ENCODE results near the gene MS4A15.

DNA sequence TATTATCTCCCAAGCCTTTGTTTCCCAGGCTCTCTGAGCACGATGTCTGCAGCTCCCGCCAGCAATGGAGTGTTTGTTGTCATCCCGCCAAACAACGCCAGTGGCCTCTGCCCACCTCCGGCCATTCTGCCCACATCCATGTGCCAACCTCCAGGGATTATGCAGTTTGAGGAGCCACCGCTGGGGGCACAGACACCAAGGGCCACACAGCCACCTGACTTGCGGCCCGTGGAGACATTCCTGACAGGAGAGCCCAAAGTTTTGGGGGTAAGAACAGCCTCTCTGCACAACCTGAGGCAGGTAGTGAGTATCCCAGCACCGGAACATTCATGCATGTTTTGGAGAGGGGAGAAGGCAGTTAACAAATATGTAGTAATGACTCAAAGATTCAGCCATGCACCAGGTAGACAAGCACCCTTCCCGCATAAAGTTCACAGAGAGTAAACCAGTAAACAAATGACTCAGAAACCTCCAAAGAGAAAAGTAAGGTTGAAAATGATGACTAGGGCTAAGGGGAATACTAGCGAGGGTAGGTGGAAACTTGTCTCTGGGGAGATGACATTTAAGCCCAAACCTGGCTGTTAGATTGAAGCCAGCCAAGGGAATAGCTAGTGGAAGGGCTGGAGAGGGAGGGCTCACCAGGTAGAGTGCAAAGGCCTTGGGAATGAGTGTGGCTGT lies 7.2 kb downstream of the MS4A15 start:
- TF ChIP-seq CTCF (IDR thresholded peaks at IDR 0.05) (no peak), POLR2A (IDR thresholded peaks at IDR 0.05) (no peak)
